GM13976 (cell line): ENCODE measurements around the gene TMEM132A.

ENCODE experiments used
- DNase-seq: peaks from one replicate; pipeline ENCODE4 v3.0.0; 2012; ENCODE audit warnings: low spot score
- in situ Hi-C: fragments of 300-500 bp; cut with MboI; formaldehyde crosslinking; loops from one replicate; pipeline ENCODE4 v1.12.0; 2022; ENCODE audit warnings: low sequenced_read_pairs, mixed read lengths, inconsistent platforms; ENCODE audit not compliant: unreplicated experiment
- TF ChIP-seq, protein P1 (sequence below): IDR thresholded peaks from 2 replicates; pipeline ENCODE4 v1.5.1; 2012; ENCODE audit warnings: borderline replicate concordance, mild to moderate bottlenecking; ENCODE audit not compliant: insufficient read depth; ENCODE audit errors: extremely low read depth, missing control alignments, control extremely low read depth

Gene TMEM132A

DNA sequence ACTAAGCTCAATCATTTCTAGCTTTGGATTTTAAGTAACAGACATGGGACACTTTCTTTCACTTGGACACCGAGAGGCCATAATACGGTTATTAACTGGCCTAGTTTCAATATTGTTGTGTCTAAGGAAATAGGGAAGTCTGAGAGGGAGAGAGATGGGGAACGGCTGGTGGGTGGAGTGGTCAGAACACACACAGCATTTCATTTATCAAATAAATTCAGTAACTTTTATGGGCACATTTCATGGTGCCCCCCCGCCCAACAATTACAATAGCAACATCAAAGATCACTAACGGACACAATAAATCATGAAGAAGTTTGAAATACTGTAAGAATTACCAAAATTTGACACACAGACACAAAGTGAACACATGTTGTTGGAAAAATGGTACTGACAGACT, 28.6 kb upstream of the TMEM132A start:
- DNase-seq = no peak
- in situ Hi-C loops = loop anchor here (10.0 kb wide), 2 partner anchors 61 to 121 kb away; no protein-coding TSS in a partner anchor
- TF ChIP-seq, protein P1, sequence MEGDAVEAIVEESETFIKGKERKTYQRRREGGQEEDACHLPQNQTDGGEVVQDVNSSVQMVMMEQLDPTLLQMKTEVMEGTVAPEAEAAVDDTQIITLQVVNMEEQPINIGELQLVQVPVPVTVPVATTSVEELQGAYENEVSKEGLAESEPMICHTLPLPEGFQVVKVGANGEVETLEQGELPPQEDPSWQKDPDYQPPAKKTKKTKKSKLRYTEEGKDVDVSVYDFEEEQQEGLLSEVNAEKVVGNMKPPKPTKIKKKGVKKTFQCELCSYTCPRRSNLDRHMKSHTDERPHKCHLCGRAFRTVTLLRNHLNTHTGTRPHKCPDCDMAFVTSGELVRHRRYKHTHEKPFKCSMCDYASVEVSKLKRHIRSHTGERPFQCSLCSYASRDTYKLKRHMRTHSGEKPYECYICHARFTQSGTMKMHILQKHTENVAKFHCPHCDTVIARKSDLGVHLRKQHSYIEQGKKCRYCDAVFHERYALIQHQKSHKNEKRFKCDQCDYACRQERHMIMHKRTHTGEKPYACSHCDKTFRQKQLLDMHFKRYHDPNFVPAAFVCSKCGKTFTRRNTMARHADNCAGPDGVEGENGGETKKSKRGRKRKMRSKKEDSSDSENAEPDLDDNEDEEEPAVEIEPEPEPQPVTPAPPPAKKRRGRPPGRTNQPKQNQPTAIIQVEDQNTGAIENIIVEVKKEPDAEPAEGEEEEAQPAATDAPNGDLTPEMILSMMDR = no peak

DNA sequence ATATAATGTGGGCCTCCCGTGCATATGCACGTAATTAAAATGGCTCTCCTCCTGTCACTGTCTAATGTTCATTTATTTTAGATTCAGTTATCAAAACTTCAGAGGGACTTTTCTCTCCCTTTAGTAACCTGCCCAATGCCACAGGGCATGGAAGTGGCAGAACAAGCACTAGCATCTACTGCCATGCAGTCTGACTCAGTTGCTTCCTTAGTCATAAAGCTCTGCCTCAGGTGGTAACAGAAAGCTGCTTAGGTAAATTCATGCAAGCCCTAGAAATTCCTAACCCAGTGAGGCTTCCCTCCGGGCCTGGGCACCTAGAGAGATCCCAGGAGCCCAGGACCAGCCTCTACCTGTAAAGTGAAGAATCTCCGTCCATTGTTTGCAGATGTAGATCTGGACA, 26.8 kb upstream of the TMEM132A start:
- in situ Hi-C loops = loop anchor here (10.0 kb wide), 2 partner anchors 63 to 123 kb away; no protein-coding TSS in a partner anchor
- no peak for DNase-seq
- TF ChIP-seq, protein P1 = no peak

DNA sequence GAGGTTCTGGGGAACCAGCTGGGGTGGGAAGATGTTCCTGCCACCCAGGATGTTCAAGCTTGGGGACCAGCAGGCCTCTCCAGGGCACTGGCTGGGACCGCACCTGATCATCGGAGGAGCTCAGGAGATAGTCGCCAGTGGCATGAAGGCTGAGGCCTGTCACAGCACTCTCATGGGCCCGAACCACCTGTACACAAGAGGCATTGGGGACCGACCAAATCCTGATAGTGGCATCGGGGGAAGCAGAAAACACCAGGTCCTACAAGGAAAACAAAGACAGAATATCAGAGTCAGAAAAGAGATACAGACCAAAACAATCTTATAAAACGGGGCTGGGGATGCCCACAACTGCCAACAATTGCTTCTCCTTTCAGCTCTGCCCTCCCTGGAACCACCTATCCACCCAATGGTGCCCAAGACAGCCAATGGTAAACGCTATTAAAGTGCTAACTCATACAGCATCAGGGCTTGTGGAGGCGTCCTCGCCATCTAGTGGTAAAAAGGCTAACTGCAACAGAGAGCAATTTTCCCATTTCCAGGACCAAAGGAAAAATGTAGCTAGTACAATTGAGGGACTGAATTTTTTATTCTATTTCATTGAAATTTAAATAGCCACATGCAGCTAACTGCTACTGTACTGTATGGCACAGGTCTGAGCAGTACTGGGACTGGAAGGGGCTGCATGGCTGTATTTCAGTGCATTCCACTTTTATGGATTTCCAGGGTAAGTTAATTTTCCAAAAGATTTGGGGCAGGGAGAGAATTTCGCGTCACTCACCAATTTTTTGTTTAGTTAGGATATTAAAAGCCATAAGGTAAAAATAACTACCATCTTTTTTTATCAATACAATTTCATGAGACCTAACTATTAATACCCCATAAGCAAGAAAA, 25.0 kb upstream of the TMEM132A start:
- TF ChIP-seq, protein P1 = peak; percentile 85
- peak; percentile 51 for DNase-seq
- in situ Hi-C loops = loop anchor here (10.0 kb wide), 2 partner anchors 64 to 124 kb away; no protein-coding TSS in a partner anchor

DNA sequence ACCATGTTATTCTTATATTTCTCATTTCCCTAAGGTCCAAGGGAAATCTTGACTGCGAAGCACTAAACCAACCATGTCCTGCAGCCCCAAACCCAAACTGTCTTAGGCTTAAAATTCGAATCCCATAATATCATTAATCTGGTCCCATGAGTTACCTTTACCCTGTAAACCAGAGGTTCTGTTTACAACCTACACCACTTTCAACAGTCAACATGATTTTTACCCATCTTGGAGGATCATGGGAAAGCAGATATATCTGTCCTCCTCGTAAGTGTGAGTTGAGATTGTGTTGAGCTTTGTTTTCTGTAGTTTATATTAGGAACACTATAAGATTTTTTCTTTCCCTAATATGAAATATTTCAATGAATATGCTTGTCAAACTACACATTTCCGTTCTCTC, 24.3 kb upstream of the TMEM132A start:
- in situ Hi-C loops = loop anchor here (10.0 kb wide), 2 partner anchors 65 to 125 kb away; no protein-coding TSS in a partner anchor
- DNase-seq = no peak
- TF ChIP-seq, protein P1 = no peak

DNA sequence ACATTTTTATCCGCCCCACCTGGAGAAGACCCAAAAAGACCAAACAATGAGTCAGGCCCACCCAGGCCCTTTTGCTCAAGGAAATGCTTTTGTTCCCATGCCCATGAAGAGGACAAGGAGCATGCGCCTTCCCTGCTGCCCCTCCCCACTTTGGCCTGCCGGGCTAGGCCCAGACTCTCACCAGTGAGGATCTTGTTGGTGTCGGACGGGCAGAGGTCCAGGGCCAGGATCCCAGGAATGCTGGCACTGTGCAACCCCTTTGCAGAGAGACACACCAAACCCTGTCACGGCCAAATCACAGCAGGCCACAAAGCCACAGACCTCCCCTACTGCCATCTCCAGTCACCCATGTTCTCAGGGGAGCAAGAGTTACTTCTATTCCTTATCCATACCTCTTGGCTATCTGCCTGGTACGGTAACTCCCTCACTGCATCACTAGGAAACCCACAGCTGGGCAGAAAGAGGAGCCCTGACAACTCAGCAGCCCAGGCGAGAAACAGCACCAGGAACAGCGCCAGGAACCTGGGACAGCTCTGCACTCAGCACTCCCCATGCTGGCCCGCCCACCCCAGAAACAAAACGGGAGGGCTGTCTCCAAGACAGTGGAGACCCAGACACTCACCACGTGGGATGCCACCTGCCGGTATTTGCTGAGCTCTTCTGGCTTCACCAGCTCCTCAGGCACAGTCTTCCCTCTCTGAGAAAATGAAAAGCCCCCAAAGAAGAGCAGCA, 23.4 kb upstream of the TMEM132A start:
- TF ChIP-seq, protein P1 = no peak
- in situ Hi-C loops = no loop called here
- no peak for DNase-seq

DNA sequence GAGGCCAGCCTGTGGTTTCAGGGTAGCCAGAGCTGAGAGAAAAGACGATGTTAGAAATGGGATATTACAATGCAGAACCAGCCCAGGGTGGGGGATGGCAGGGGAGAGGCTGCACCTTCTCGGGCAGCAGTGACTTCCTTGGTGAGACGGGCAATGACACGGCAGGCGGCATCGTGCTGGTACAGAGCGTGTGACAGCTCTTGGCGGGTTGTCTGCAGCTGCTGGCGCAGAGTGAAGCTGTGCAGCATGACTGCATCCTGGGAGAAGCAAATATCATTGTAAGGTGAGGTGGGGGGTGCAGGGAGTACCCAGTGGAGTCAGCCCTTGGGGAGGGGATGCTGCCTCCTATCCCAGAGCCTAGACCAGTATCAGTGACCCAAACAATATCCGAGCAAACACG, 21.6 kb upstream of the TMEM132A start:
- TF ChIP-seq, protein P1 = no peak
- no peak for DNase-seq
- in situ Hi-C loops = no loop called here
